HepG2 (cell line): ENCODE measurements around the gene TBX10. TPM values are rescaled to one million over a fixed set of nuclear protein-coding genes. Genes with fewer than 3 reads are reported as not detected.

Source experiments
- ATAC-seq: fragments of 200-7000 bp; cut with Tn5 transposase; 3 replicates; pipeline ENCODE4 v1.9.1; 2020; ENCODE audit warnings: mild to moderate bottlenecking, moderate library complexity
- BruUV-seq: library from RNA; stranded (reverse); fragments of 400-500 nt; replicated peaks from 2 replicates; lab custom pipeline; 2021; lab: Mats Ljungman, UMichigan
- CTCF ChIA-PET: fragments of 300-600 bp; formaldehyde crosslinking; extraction: SDS; loops from one replicate; lab custom pipeline; 2021; ENCODE audit warnings: low total read pairs, inconsistent platforms, low intra/inter-chr PET ratio; lab: Yijun Ruan, JAX
- POLR2A ChIA-PET: fragments of 350-600 bp; sonication (Branson Sonifier 250); formaldehyde crosslinking; loops from one replicate; lab custom pipeline; 2020; ENCODE audit warnings: antibody characterized with exemption, inconsistent platforms; lab: Yijun Ruan, JAX
- DNase-seq: peaks from one replicate; pipeline ENCODE4 v3.0.0-alpha.2; 2015; ENCODE audit warnings: low spot score
- FAIRE-seq: peaks from 3 replicates; lab custom pipeline; 2011; peaks lifted over from hg19 to GRCh38; lab: Jason Lieb, UNC
- H2AFZ ChIP-seq: one replicate; pipeline ENCODE4 v1.6.1; 2011; ENCODE audit warnings: low read length, inconsistent platforms
- H3K27ac ChIP-seq: fragments of 300-600 bp; 3 replicates; pipeline ENCODE4 v1.8.0; 2011; ENCODE audit warnings: mixed run types, mild to moderate bottlenecking, mixed read lengths, low read length, inconsistent platforms; ENCODE audit not compliant: insufficient read depth; ENCODE audit errors: extremely low read length
- H3K27me3 ChIP-seq, 2 experiments: fragments of 200-600 bp in 1 of 2; 2 replicates in 1 of 2; 3 replicates in 1 of 2; pipeline versions ENCODE4 v1.6.0 to v1.8.0; 2011; ENCODE audit warnings: low read length in 2 of 2, mild to moderate bottlenecking in 2 of 2, moderate library complexity in 2 of 2, inconsistent platforms in 1 of 2; ENCODE audit not compliant: insufficient read depth in 2 of 2, control insufficient read depth in 1 of 2
- H3K36me3 ChIP-seq, 2 experiments: fragments of 200-600 bp in 1 of 2; replicated peaks in 1 of 2; 2 replicates in 1 of 2; 3 replicates in 1 of 2; pipeline versions ENCODE4 v1.5.1 to v1.8.0; 2011; ENCODE audit warnings: low read length in 2 of 2, inconsistent platforms in 1 of 2; ENCODE audit not compliant: insufficient read depth in 2 of 2, control insufficient read depth in 1 of 2
- H3K4me1 ChIP-seq: 2 replicates; pipeline ENCODE4 v1.5.1; 2012; ENCODE audit warnings: low read length, inconsistent platforms; ENCODE audit not compliant: insufficient read depth
- H3K4me2 ChIP-seq: 2 replicates; pipeline ENCODE4 v1.6.0; 2011; ENCODE audit warnings: low read depth, low read length, inconsistent platforms
- H3K4me3 ChIP-seq, 3 experiments: fragments of 200-600 bp in 1 of 3; sonication (generic), shearing (Covaris generic) in 1 of 3; replicated peaks in 1 of 3; 2 replicates each; pipeline ENCODE4 v1.5.1; 2011 to 2016; ENCODE audit warnings: low read length in 3 of 3, inconsistent platforms in 2 of 3, low read depth in 2 of 3, mild to moderate bottlenecking in 2 of 3, control low read depth in 1 of 3, mixed read lengths in 1 of 3; ENCODE audit not compliant: insufficient read depth in 1 of 3
- H3K79me2 ChIP-seq: one replicate; pipeline ENCODE4 v1.6.1; 2011; ENCODE audit warnings: low read length, inconsistent platforms; ENCODE audit not compliant: insufficient read depth
- H3K9ac ChIP-seq: 2 replicates; pipeline ENCODE4 v1.6.0; 2011; ENCODE audit warnings: mild to moderate bottlenecking, low read depth, low read length, inconsistent platforms; ENCODE audit not compliant: insufficient read depth
- H3K9me3 ChIP-seq: 2 replicates; pipeline ENCODE4 v1.5.1; 2012; ENCODE audit warnings: mild to moderate bottlenecking, low read length
- H4K20me1 ChIP-seq: 2 replicates; pipeline ENCODE4 v1.6.0; 2011; ENCODE audit warnings: inconsistent platforms, mild to moderate bottlenecking, low read length, moderate library complexity; ENCODE audit not compliant: insufficient read depth
- ZNF121 ChIP-seq: sonication (generic); formaldehyde crosslinking; IDR thresholded peaks from 2 replicates; pipeline ENCODE4 v1.5.0; 2020; ENCODE audit warnings: mild to moderate bottlenecking, missing genetic modification reagents
- ZNF639 ChIP-seq: conservative IDR thresholded peaks from 2 replicates; pipeline ENCODE4 v1.6.1; 2018; ENCODE audit warnings: missing genetic modification reagents
- WGBS: methylation state at CpG from one replicate; pipeline ENCODE4 v1.1.6; 2017; ENCODE audit warnings: low lambda C conversion rate; 5-methylcytosine and 5-hydroxymethylcytosine counted together
- in situ Hi-C: cut with HindIII; loops from 2 replicates; pipeline ENCODE4 v1.10.0; 2017; ENCODE audit warnings: low pct_unique_long_range_greater_than_20kb; ENCODE audit not compliant: extremely low pct_ligation_motif_present
- intact Hi-C: fragments of 100-400 bp; cut with micrococcal nuclease; formaldehyde crosslinking; loops from one replicate; pipeline ENCODE4 v1.10.0; 2022; ENCODE audit not compliant: unreplicated experiment
- polyA plus RNA-seq, 8 experiments: library from polyadenylated mRNA; depleted of rRNA in 3 of 8; stranded (reverse) in 7 of 8; unstranded in 1 of 8; fragments of >200 nt; fragmentation: Illumina TruSeq in 4 of 8; extraction: Trizol in 4 of 8; gene quantifications; 2 replicates each; pipeline versions ENCODE4 v1.2.1 to v1.2.3, GENCODE V29; 2011 to 2016; ENCODE audit warnings: low read depth in 4 of 8, missing spikeins in 1 of 8, mixed read lengths in 1 of 8; ENCODE audit not compliant: insufficient read depth in 1 of 8
- total RNA-seq, 5 experiments: library from RNA; depleted of rRNA; stranded (reverse); fragments of >200 nt; fragmentation: Illumina TruSeq; extraction: Trizol; gene quantifications; 2 replicates each; pipeline ENCODE4 v1.2.3, GENCODE V29; 2016; ENCODE audit warnings: low read depth in 1 of 5

The TBX10 gene
- total and polyA plus RNA-seq, 2 of the 13 experiments (the other 11 are each of a cell fraction or from before 2014, with no cell fraction given) = 0.27 to 1.7 TPM

GRCh38 chr11:67652965-67653845 lies 13.6 kb upstream of the TBX10 start:
- CTCF ChIA-PET = no interaction called here
- ATAC-seq = no peak

More at GRCh38 chr11:67652965-67653845, 13.6 kb upstream of the TBX10 start:
- WGBS = 67% methylated on average over 14 of the region's 15 CpGs
- peaks cover 37% of the 10 kb centered on the region for H3K4me1 ChIP-seq
- no peak for FAIRE-seq
- no TSS peak for BruUV-seq
- H3K9me3 ChIP-seq = peaks cover 5% of the 10 kb centered on the region; the same call in 1 of the 2 replicates
- in situ Hi-C loops (loop anchor here (25.0 kb wide), 1 partner anchor 134 kb away; no protein-coding TSS in a partner anchor), intact Hi-C loops (no loop called here)
- TF ChIP-seq ZNF121 (CRISPR knock-in tag) (peak; percentile 74), ZNF639 (no peak)
- H4K20me1 ChIP-seq = no peaks in the 10 kb centered on the region
- no peak overlapping the region for H3K9ac ChIP-seq
- POLR2A ChIA-PET = no interaction called here
- no peaks in the 10 kb centered on the region for H3K36me3 ChIP-seq
- H3K79me2 ChIP-seq = no peaks in the 10 kb centered on the region
- no peak overlapping the region for H3K4me2 ChIP-seq
- H3K27me3 ChIP-seq = no peaks in the 10 kb centered on the region
- no peak overlapping the region for H3K27ac ChIP-seq
- H3K4me3 ChIP-seq = no peak overlapping the region
- DNase-seq = no peak
- H2AFZ ChIP-seq = no peak overlapping the region
